Esophagus squamous epithelium (tissue), 4 donors: Measurements from ENCODE around the gene DNAH3.

Experiments used
- CTCF ChIP-seq, 6 experiments: fragments of 450-650 bp in 4 of 6; fragments of 200-600 bp in 2 of 6; sonication (generic) in 2 of 6; IDR thresholded peaks; one replicate each; pipeline ENCODE4 v1.5.1; 2016 to 2019; ENCODE audit warnings: antibody characterized with exemption in 6 of 6, mild to moderate bottlenecking in 4 of 6, moderate library complexity in 4 of 6
- POLR2A ChIP-seq, 4 donors: fragments of 450-650 bp; IDR thresholded peaks; one replicate each; pipeline ENCODE4 v1.6.1; 2017; ENCODE audit warnings: antibody characterized with exemption in 4 of 4, mild to moderate bottlenecking in 4 of 4, moderate library complexity in 3 of 4

DNA sequence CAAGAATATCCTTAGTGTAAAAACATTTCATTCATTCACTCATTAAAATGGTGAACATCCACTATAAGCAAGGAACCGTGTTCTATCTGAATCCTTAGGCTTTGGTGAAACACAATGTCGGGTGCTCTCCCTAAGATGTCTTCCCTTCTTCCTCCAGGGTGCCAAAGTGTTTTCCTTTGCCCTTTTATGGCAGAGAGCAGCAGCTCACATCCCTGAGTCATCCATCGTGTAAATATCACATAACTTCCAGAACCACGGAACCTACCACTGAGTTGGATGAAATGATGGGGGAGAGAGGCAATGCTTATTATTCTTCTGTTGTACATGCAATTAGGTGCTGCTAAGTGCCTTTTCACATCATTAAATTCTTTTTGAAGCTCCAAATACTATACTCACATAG, 50.2 kb downstream of the DNAH3 start:
- TF ChIP-seq CTCF (IDR thresholded peaks at IDR 0.05) (no peak), POLR2A (IDR thresholded peaks at IDR 0.05) (no peak)
